H1 (cell line): Measurements from ENCODE around the gene POU5F1. TPM values are rescaled to one million over a fixed set of nuclear protein-coding genes. Genes with fewer than 3 reads are reported as not detected.
"Not testable (repeated sequence)": the region's sequence is repeated elsewhere in the genome, so short reads cannot be mapped to it uniquely, and the experiment has no call there.

Source experiments
- CTCF ChIA-PET: fragments of 300-600 bp; sonication (Branson Sonifier 250); formaldehyde crosslinking; loops from one replicate; lab custom pipeline; 2021; ENCODE audit not compliant: partially characterized antibody; lab: Charles Lee
- POLR2A ChIA-PET: fragments of 300-600 bp; sonication (Branson Sonifier 250); formaldehyde crosslinking; loops from one replicate; lab custom pipeline; 2021; ENCODE audit warnings: inconsistent platforms; ENCODE audit not compliant: partially characterized antibody; lab: Charles Lee
- DNase-seq, 2 experiments: peaks; one replicate each; pipeline versions ENCODE4 v3.0.0 to v3.0.0-alpha.2; 2010 to 2022; ENCODE audit warnings: low spot score in 2 of 2, low read depth in 1 of 2, mixed read lengths in 1 of 2
- FAIRE-seq: peaks from 2 replicates; lab custom pipeline; 2011; peaks lifted over from hg19 to GRCh38; lab: Jason Lieb, UNC
- H2AFZ ChIP-seq: 2 replicates; pipeline ENCODE4 v1.8.1; 2012; ENCODE audit warnings: low read length, inconsistent platforms
- H2AK5ac ChIP-seq: 2 replicates; pipeline ENCODE4 v1.6.1; 2013; ENCODE audit warnings: low read depth, low read length
- H2BK120ac ChIP-seq: replicated peaks from 2 replicates; pipeline ENCODE3; 2013; ENCODE audit warnings: low read depth, low read length, inconsistent platforms
- H2BK12ac ChIP-seq: 2 replicates; pipeline ENCODE4 v1.6.1; 2013; ENCODE audit warnings: low read depth, low read length
- H2BK15ac ChIP-seq: 2 replicates; pipeline ENCODE4 v1.6.1; 2013; ENCODE audit warnings: low read length
- H2BK20ac ChIP-seq: 2 replicates; pipeline ENCODE4 v1.6.1; 2013; ENCODE audit warnings: low read length
- H2BK5ac ChIP-seq: 2 replicates; pipeline ENCODE4 v1.6.1; 2013; ENCODE audit warnings: low read depth, low read length
- H3K14ac ChIP-seq: 2 replicates; pipeline ENCODE4 v1.6.1; 2013; ENCODE audit warnings: inconsistent platforms; ENCODE audit not compliant: insufficient read length
- H3K18ac ChIP-seq: 2 replicates; pipeline ENCODE4 v1.6.1; 2013; ENCODE audit warnings: low read length; ENCODE audit errors: extremely low read depth
- H3K23ac ChIP-seq: 2 replicates; pipeline ENCODE4 v1.6.1; 2013; ENCODE audit warnings: inconsistent platforms; ENCODE audit not compliant: insufficient read length
- H3K23me2 ChIP-seq: 2 replicates; pipeline ENCODE4 v1.6.1; 2013; ENCODE audit warnings: low read depth, low read length
- H3K27ac ChIP-seq: 2 replicates; pipeline ENCODE4 v1.6.1; 2011; ENCODE audit warnings: low read depth, low read length, inconsistent platforms
- H3K27me3 ChIP-seq, 4 experiments: replicated peaks in 1 of 4; 1 replicate in 1 of 4; 2 replicates in 3 of 4; pipeline versions ENCODE4 v1.6.1 to v1.8.1; 2011 to 2013; ENCODE audit warnings: low read length in 3 of 4, mild to moderate bottlenecking in 3 of 4, inconsistent platforms in 2 of 4, mixed read lengths in 2 of 4, moderate library complexity in 1 of 4; ENCODE audit not compliant: control insufficient read depth in 3 of 4, insufficient read depth in 3 of 4; ENCODE audit errors: extremely low read depth in 1 of 4
- H3K36me3 ChIP-seq, 4 experiments: 2 replicates each; pipeline versions ENCODE4 v1.6.1 to v1.8.1; 2011 to 2013; ENCODE audit warnings: mild to moderate bottlenecking in 4 of 4, low read length in 3 of 4, moderate library complexity in 2 of 4, control low read depth in 1 of 4, inconsistent platforms in 1 of 4; ENCODE audit not compliant: insufficient read depth in 4 of 4, control insufficient read depth in 2 of 4
- H3K4ac ChIP-seq: replicated peaks from 2 replicates; pipeline ENCODE3; 2013; ENCODE audit warnings: low read length, low read depth, mixed read lengths, inconsistent platforms; ENCODE audit not compliant: insufficient read length
- H3K4me1 ChIP-seq, 4 experiments: replicated peaks in 1 of 4; 1 replicate in 1 of 4; 2 replicates in 3 of 4; pipeline versions ENCODE4 v1.6.1 to v1.8.1; 2011 to 2013; ENCODE audit warnings: low read length in 3 of 4, inconsistent platforms in 2 of 4, mixed read lengths in 1 of 4; ENCODE audit not compliant: insufficient read depth in 4 of 4, control insufficient read depth in 3 of 4
- H3K4me2 ChIP-seq, 2 experiments: 2 replicates each; pipeline versions ENCODE4 v1.6.1 to v1.8.1; 2011 to 2013; ENCODE audit warnings: low read depth in 2 of 2, low read length in 2 of 2, control low read depth in 1 of 2, inconsistent platforms in 1 of 2, mild to moderate bottlenecking in 1 of 2; ENCODE audit not compliant: insufficient read depth in 1 of 2
- H3K4me3 ChIP-seq, 4 experiments: fragments of 200-600, 300-600 bp in 1 of 4; sonication (generic), shearing (Covaris generic), sonication (Bioruptor Twin) in 1 of 4; 2 replicates each; pipeline versions ENCODE4 v1.5.1 to v1.8.1; 2011 to 2016; ENCODE audit warnings: low read length in 4 of 4, low read depth in 3 of 4, control low read depth in 2 of 4, inconsistent platforms in 2 of 4, mild to moderate bottlenecking in 2 of 4, mixed read lengths in 1 of 4, moderate library complexity in 1 of 4; ENCODE audit not compliant: insufficient read depth in 2 of 4; ENCODE audit errors: extremely low read depth in 1 of 4
- H3K56ac ChIP-seq: replicated peaks from 2 replicates; pipeline ENCODE3; 2013; ENCODE audit warnings: low read depth, mild to moderate bottlenecking, mixed read lengths, low read length, inconsistent platforms; ENCODE audit not compliant: insufficient read length
- H3K79me1 ChIP-seq: 2 replicates; pipeline ENCODE4 v1.6.1; 2013; ENCODE audit warnings: low read depth, low read length, control low read depth
- H3K79me2 ChIP-seq, 2 experiments: 2 replicates each; pipeline versions ENCODE4 v1.6.1 to v1.8.1; 2012 to 2013; ENCODE audit warnings: low read length in 2 of 2, mild to moderate bottlenecking in 2 of 2, inconsistent platforms in 1 of 2; ENCODE audit not compliant: insufficient read depth in 2 of 2, control insufficient read depth in 1 of 2
- H3K9ac ChIP-seq, 4 experiments: replicated peaks in 1 of 4; 1 replicate in 1 of 4; 2 replicates in 3 of 4; pipeline versions ENCODE4 v1.6.1 to v1.8.1; 2011 to 2013; ENCODE audit warnings: low read depth in 3 of 4, low read length in 3 of 4, control low read depth in 2 of 4, mild to moderate bottlenecking in 2 of 4, moderate library complexity in 2 of 4, inconsistent platforms in 1 of 4; ENCODE audit errors: extremely low read depth in 1 of 4
- H3K9me3 ChIP-seq, 2 experiments: 2 replicates each; pipeline versions ENCODE4 v1.6.1 to v1.8.1; 2012 to 2013; ENCODE audit warnings: mild to moderate bottlenecking in 2 of 2, moderate library complexity in 2 of 2, control low read depth in 1 of 2, inconsistent platforms in 1 of 2, low read depth in 1 of 2, low read length in 1 of 2, mixed read lengths in 1 of 2; ENCODE audit not compliant: insufficient read depth in 2 of 2
- H4K20me1 ChIP-seq, 2 experiments: replicated peaks in 1 of 2; 2 replicates each; pipeline versions ENCODE3 to v1.8.1; 2011 to 2013; ENCODE audit warnings: inconsistent platforms in 2 of 2, low read length in 2 of 2, mild to moderate bottlenecking in 1 of 2; ENCODE audit not compliant: insufficient read depth in 2 of 2, control insufficient read depth in 1 of 2
- H4K5ac ChIP-seq: 2 replicates; pipeline ENCODE4 v1.6.1; 2013; ENCODE audit warnings: low read length, low read depth, mixed read lengths, inconsistent platforms; ENCODE audit not compliant: insufficient read length
- H4K8ac ChIP-seq: 2 replicates; pipeline ENCODE4 v1.8.0; 2013; ENCODE audit warnings: mild to moderate bottlenecking, moderate library complexity, low read length, inconsistent platforms; ENCODE audit not compliant: insufficient read depth; ENCODE audit errors: extremely low read depth
- H4K91ac ChIP-seq: replicated peaks from 2 replicates; pipeline ENCODE3; 2013; ENCODE audit warnings: low read length, mixed read lengths, inconsistent platforms; ENCODE audit not compliant: insufficient read length
- WGBS, 2 experiments: shearing (Covaris generic) in 1 of 2; methylation state at CpG; one replicate each; pipeline versions ENCODE4 v1.1.6 to v1.1.7; 2013 to 2015; ENCODE audit warnings: low lambda C conversion rate in 2 of 2, mixed read lengths in 2 of 2, inconsistent platforms in 1 of 2, low coverage in 1 of 2, missing lambda C conversion rate in 1 of 2; ENCODE audit not compliant: insufficient replicate concordance in 2 of 2, insufficient coverage in 1 of 2, insufficient read length in 1 of 2; ENCODE audit errors: extremely low coverage in 1 of 2, missing lambda C conversion rate in 1 of 2; 5-methylcytosine and 5-hydroxymethylcytosine counted together
- polyA plus RNA-seq, 7 experiments: library from polyadenylated mRNA; depleted of rRNA in 3 of 7; stranded (reverse) in 5 of 7; unstranded in 2 of 7; fragments of >200 nt in 5 of 7; fragments of 200-250 nt in 2 of 7; gene quantifications; 1 replicate in 5 of 7; 2 replicates in 1 of 7; 4 replicates in 1 of 7; pipeline versions ENCODE4 v1.2.1 to v1.2.3, GENCODE V29; 2011 to 2013; ENCODE audit warnings: missing spikeins in 2 of 7, mixed read lengths in 2 of 7
- total RNA-seq: library from RNA; stranded (reverse); fragmentation: NEBNext Ultra II Directional; extraction: Animal tissue kit (Norgen Biotek cat#: 25700); gene quantifications from 2 replicates; pipeline ENCODE4 v1.2.1, GENCODE V29; 2021

The POU5F1 gene
- total and polyA plus RNA-seq, 2 of the 8 experiments (the other 6 are each of a cell fraction or from before 2014, with no cell fraction given), result 2,437 to 2,526 TPM

DNA sequence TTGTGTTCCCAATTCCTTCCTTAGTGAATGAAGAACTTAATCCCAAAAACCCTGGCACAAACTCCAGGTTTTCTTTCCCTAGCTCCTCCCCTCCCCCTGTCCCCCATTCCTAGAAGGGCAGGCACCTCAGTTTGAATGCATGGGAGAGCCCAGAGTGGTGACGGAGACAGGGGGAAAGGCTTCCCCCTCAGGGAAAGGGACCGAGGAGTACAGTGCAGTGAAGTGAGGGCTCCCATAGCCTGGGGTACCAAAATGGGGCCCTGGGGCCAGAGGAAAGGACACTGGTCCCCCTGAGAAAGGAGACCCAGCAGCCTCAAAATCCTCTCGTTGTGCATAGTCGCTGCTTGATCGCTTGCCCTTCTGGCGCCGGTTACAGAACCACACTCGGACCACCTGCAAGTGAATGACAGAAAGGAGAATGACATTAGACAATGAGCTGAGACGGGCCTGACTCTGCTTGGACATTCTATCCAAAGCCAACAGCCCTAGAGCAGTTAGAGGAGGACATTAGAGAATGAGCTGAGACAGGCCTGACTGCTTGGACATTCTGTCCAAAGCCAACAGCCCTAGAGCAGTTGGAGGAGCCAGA, 5.9 kb downstream of the POU5F1 start:
- not testable (repeated sequence) for H3K23me2 ChIP-seq, H2BK120ac ChIP-seq, H3K56ac ChIP-seq, H3K9me3 ChIP-seq, H3K4ac ChIP-seq, FAIRE-seq, H3K27me3 ChIP-seq, DNase-seq, H2BK12ac ChIP-seq, H4K5ac ChIP-seq, H3K4me3 ChIP-seq, H3K23ac ChIP-seq, H3K18ac ChIP-seq, H3K27ac ChIP-seq, H3K14ac ChIP-seq, H3K9ac ChIP-seq, H2BK15ac ChIP-seq, H2BK5ac ChIP-seq, H2BK20ac ChIP-seq, H4K91ac ChIP-seq, H3K4me2 ChIP-seq, H3K79me1 ChIP-seq, H2AK5ac ChIP-seq, H2AFZ ChIP-seq, H4K8ac ChIP-seq
- ChIA-PET CTCF (interaction anchor here (0.6 to 5.9 kb wide), 9 partner anchors 19 to 203 kb away, joined by 3 to 56 read pairs (median 4); partner anchors contain the start of gene C6orf15), POLR2A (interaction anchor here (1.1 to 68.5 kb wide), 3 partner anchors 4 to 550 kb away, joined by 5 to 2251 read pairs (median 2251); partner anchors contain the start of genes CCHCR1, CDSN, POU5F1 and PSORS1C1)
- Histone ChIP-seq H3K36me3 (peaks cover 14 to 38% (median 23%) of the 10 kb centered on the region in 4 experiments), H4K20me1 (peaks cover 8 to 19% of the 10 kb centered on the region in 2 experiments), H3K4me1 (peaks cover 0 to 15% (median 7%) of the 10 kb centered on the region in 4 experiments; a peak in 6 of 7 replicates), H3K79me2 (peaks cover 18 to 42% of the 10 kb centered on the region in 2 experiments)
- WGBS, 2 experiments, result 93% methylated on average over 7 of the region's 9 CpGs; no CpG with 5 or more reads in 1 of the 2 experiments
